ENCODE results near the gene KHDRBS2. TPM values are rescaled to one million over a fixed set of nuclear protein-coding genes. Genes with fewer than 3 reads are reported as not detected.

Gene KHDRBS2
- total RNA-seq, 1 experiment from 2014 or later, result 2.7 TPM

- Mint-ChIP-seq H3K27ac (peak overlapping the region in 1 of 3 experiments; percentile 43; a peak in 2 of 7 replicates), H3K4me3 (no peak overlapping the region), H3K4me1 (peaks cover 20% of the 10 kb centered on the region in 2 experiments), H3K27me3 (ENCODE audit: low read depth) (no peaks in the 10 kb centered on the region), H3K9me3 (peaks cover 10 to 19% of the 10 kb centered on the region in 2 experiments; a peak in 4 of 5 replicates), H3K36me3 (ENCODE audit: insufficient read depth in 1 of 3, low read depth in 3 of 3) (peaks cover 7 to 22% (median 22%) of the 10 kb centered on the region in 3 experiments)
- Histone ChIP-seq H3K27me3 (ENCODE audit: insufficient read depth, low read length) (no peaks in the 10 kb centered on the region), H3K56ac (ENCODE audit: insufficient read length, low read depth, low read length) (no peak overlapping the region), H3K23ac (ENCODE audit: insufficient read length, low read depth, low read length) (no peak overlapping the region), H4K20me1 (ENCODE audit: control insufficient read depth, insufficient read depth, insufficient read length) (no peaks in the 10 kb centered on the region), H3K79me1 (ENCODE audit: insufficient read depth, low read depth, low read length, poor library complexity, severe bottlenecking) (no peaks in the 10 kb centered on the region), H2AFZ (ENCODE audit: low read length) (no peak overlapping the region), H2BK5ac (ENCODE audit: insufficient read length, low read length) (no peak overlapping the region), H3K4me2 (ENCODE audit: insufficient read depth, insufficient read length, low read length) (no peak overlapping the region), H3K9ac (ENCODE audit: extremely low read depth, insufficient read length, low read length) (no peak overlapping the region), H4K8ac (replicated peaks; ENCODE audit: insufficient read length, low read depth, low read length) (no peak overlapping the region), H3K18ac (ENCODE audit: insufficient read length, low read depth, low read length) (no peak overlapping the region), H3K79me2 (ENCODE audit: insufficient read depth, low read length) (no peaks in the 10 kb centered on the region; the same call in 1 of the 2 replicates), H2BK12ac (ENCODE audit: insufficient read length, low read depth, low read length) (no peak overlapping the region), H3K9me3 (ENCODE audit: control insufficient read depth, low read depth, low read length) (no peaks in the 10 kb centered on the region), H4K91ac (ENCODE audit: insufficient read length, low read depth, low read length) (no peak overlapping the region), H3T11ph (ENCODE audit: low read length) (no peak overlapping the region), H2BK120ac (ENCODE audit: low read depth, low read length, poor library complexity, severe bottlenecking) (no peak overlapping the region), H3K27ac (ENCODE audit: insufficient read length, low read depth, low read length) (no peak overlapping the region), H3K14ac (ENCODE audit: insufficient read depth, low read length) (no peak overlapping the region), H2BK15ac (ENCODE audit: low read depth, low read length) (no peak overlapping the region), H3K23me2 (ENCODE audit: insufficient read length, low read depth, low read length, poor library complexity, severe bottlenecking) (no peaks in the 10 kb centered on the region), H2AK5ac (ENCODE audit: insufficient read length, low read length) (no peak overlapping the region), H3K4ac (ENCODE audit: low read depth, low read length) (no peak overlapping the region), H3K4me1 (ENCODE audit: insufficient read depth, low read length) (no peaks in the 10 kb centered on the region; the same call in 1 of the 2 replicates), H2BK20ac (ENCODE audit: low read depth, low read length, poor library complexity, severe bottlenecking) (no peak overlapping the region), H4K5ac (ENCODE audit: insufficient read length, low read depth, low read length) (no peak overlapping the region)
- no peak for DNase-seq
- no peak for TF ChIP-seq CTCF (conservative IDR thresholded peaks at IDR 0.05)
- no CpG with 5 or more reads among the region's 1 CpG for WGBS (ENCODE audit: extremely low coverage, insufficient read length, low lambda C conversion rate)
Measured at GRCh38 chr6:62035952-62036351, 250.1 kb downstream of the KHDRBS2 start.

Data from H9 (cell line).